ENCODE results near the gene PNLIPRP1.

Gene PNLIPRP1

GRCh38 chr10:116565534-116565933 is 25.2 kb upstream of the PNLIPRP1 start:
- Histone ChIP-seq H3K27ac (ENCODE audit: insufficient read depth, low read depth, low read length, poor library complexity, severe bottlenecking) (no peak overlapping the region), H3K27me3 (ENCODE audit: control insufficient read depth, insufficient read depth, low read length, poor library complexity, severe bottlenecking) (no peaks in the 10 kb centered on the region), H3K4me3 (ENCODE audit: insufficient read depth, low read depth, low read length) (no peak overlapping the region), H3K36me3 (ENCODE audit: control insufficient read depth, insufficient read depth, low read length) (no peaks in the 10 kb centered on the region), H3K9me3 (ENCODE audit: control insufficient read depth, low read length) (no peaks in the 10 kb centered on the region), H3K4me1 (ENCODE audit: control insufficient read depth, insufficient read depth, low read length) (no peaks in the 10 kb centered on the region)
- 89 to 93% methylated on average over 8 of the region's 8 CpGs for WGBS, 2 experiments

GRCh38 chr10:116566932-116567331 is 23.8 kb upstream of the PNLIPRP1 start:
- Histone ChIP-seq H3K4me1 (ENCODE audit: control insufficient read depth, insufficient read depth, low read length) (no peaks in the 10 kb centered on the region), H3K27me3 (ENCODE audit: control insufficient read depth, insufficient read depth, low read length, poor library complexity, severe bottlenecking) (no peaks in the 10 kb centered on the region), H3K9me3 (ENCODE audit: control insufficient read depth, low read length) (no peaks in the 10 kb centered on the region), H3K4me3 (ENCODE audit: insufficient read depth, low read depth, low read length) (no peak overlapping the region), H3K27ac (ENCODE audit: insufficient read depth, low read depth, low read length, poor library complexity, severe bottlenecking) (no peak overlapping the region), H3K36me3 (ENCODE audit: control insufficient read depth, insufficient read depth, low read length) (no peaks in the 10 kb centered on the region)

GRCh38 chr10:116567335-116567734 is 23.4 kb upstream of the PNLIPRP1 start:
- no peaks in the 10 kb centered on the region for H3K27me3 ChIP-seq (ENCODE audit: control insufficient read depth, insufficient read depth, low read length, poor library complexity, severe bottlenecking)
- whole genome bisulfite sequencing, 2 experiments, result 89 to 94% methylated on average over 3 of the region's 3 CpGs
- H3K27ac ChIP-seq (ENCODE audit: insufficient read depth, low read depth, low read length, poor library complexity, severe bottlenecking), result no peak overlapping the region
- H3K36me3 ChIP-seq (ENCODE audit: control insufficient read depth, insufficient read depth, low read length), result no peaks in the 10 kb centered on the region
- H3K4me1 ChIP-seq (ENCODE audit: control insufficient read depth, insufficient read depth, low read length), result no peaks in the 10 kb centered on the region
- H3K4me3 ChIP-seq (ENCODE audit: insufficient read depth, low read depth, low read length), result no peak overlapping the region
- H3K9me3 ChIP-seq (ENCODE audit: control insufficient read depth, low read length), result no peaks in the 10 kb centered on the region

- H3K27me3 ChIP-seq (ENCODE audit: control insufficient read depth, insufficient read depth, low read length, poor library complexity, severe bottlenecking), result no peaks in the 10 kb centered on the region
- no peaks in the 10 kb centered on the region for H3K9me3 ChIP-seq (ENCODE audit: control insufficient read depth, low read length)
- WGBS, 2 experiments, result 95 to 99% methylated on average over 2 to 3 of the region's 3 CpGs
- H3K36me3 ChIP-seq (ENCODE audit: control insufficient read depth, insufficient read depth, low read length), result no peaks in the 10 kb centered on the region
- H3K27ac ChIP-seq (ENCODE audit: insufficient read depth, low read depth, low read length, poor library complexity, severe bottlenecking), result no peak overlapping the region
- no peaks in the 10 kb centered on the region for H3K4me1 ChIP-seq (ENCODE audit: control insufficient read depth, insufficient read depth, low read length)
- H3K4me3 ChIP-seq (ENCODE audit: insufficient read depth, low read depth, low read length), result no peak overlapping the region
These were observed 16.0 kb upstream of the PNLIPRP1 start for GRCh38 chr10:116574797-116575196.

- H3K4me3 ChIP-seq (ENCODE audit: insufficient read depth, low read depth, low read length), result no peak overlapping the region
- H3K36me3 ChIP-seq (ENCODE audit: control insufficient read depth, insufficient read depth, low read length), result no peaks in the 10 kb centered on the region
- H3K27ac ChIP-seq (ENCODE audit: insufficient read depth, low read depth, low read length, poor library complexity, severe bottlenecking), result no peak overlapping the region
- WGBS, 2 experiments, result 89 to 95% methylated on average over 8 of the region's 8 CpGs
- no peaks in the 10 kb centered on the region for H3K4me1 ChIP-seq (ENCODE audit: control insufficient read depth, insufficient read depth, low read length)
- H3K9me3 ChIP-seq (ENCODE audit: control insufficient read depth, low read length), result no peaks in the 10 kb centered on the region
- no peaks in the 10 kb centered on the region for H3K27me3 ChIP-seq (ENCODE audit: control insufficient read depth, insufficient read depth, low read length, poor library complexity, severe bottlenecking)
These were observed 2.7 kb upstream of the PNLIPRP1 start for GRCh38 chr10:116587878-116588591.

GRCh38 chr10:116588995-116589394 is 1.8 kb upstream of the PNLIPRP1 start:
- Histone ChIP-seq H3K4me3 (ENCODE audit: insufficient read depth, low read depth, low read length) (no peak overlapping the region), H3K36me3 (ENCODE audit: control insufficient read depth, insufficient read depth, low read length) (no peaks in the 10 kb centered on the region), H3K4me1 (ENCODE audit: control insufficient read depth, insufficient read depth, low read length) (no peaks in the 10 kb centered on the region), H3K27me3 (ENCODE audit: control insufficient read depth, insufficient read depth, low read length, poor library complexity, severe bottlenecking) (no peaks in the 10 kb centered on the region), H3K27ac (ENCODE audit: insufficient read depth, low read depth, low read length, poor library complexity, severe bottlenecking) (no peak overlapping the region), H3K9me3 (ENCODE audit: control insufficient read depth, low read length) (no peaks in the 10 kb centered on the region)
- WGBS, 2 experiments, result 90 to 94% methylated on average over 2 of the region's 2 CpGs

GRCh38 chr10:116589926-116590325 is 833 bp upstream of the PNLIPRP1 start:
- H3K27me3 ChIP-seq (ENCODE audit: control insufficient read depth, insufficient read depth, low read length, poor library complexity, severe bottlenecking), result no peaks in the 10 kb centered on the region
- H3K4me3 ChIP-seq (ENCODE audit: insufficient read depth, low read depth, low read length), result no peak overlapping the region
- 94 to 95% methylated on average over 2 of the region's 2 CpGs for WGBS, 2 experiments
- no peaks in the 10 kb centered on the region for H3K9me3 ChIP-seq (ENCODE audit: control insufficient read depth, low read length)
- H3K36me3 ChIP-seq (ENCODE audit: control insufficient read depth, insufficient read depth, low read length), result no peaks in the 10 kb centered on the region
- H3K4me1 ChIP-seq (ENCODE audit: control insufficient read depth, insufficient read depth, low read length), result no peaks in the 10 kb centered on the region
- H3K27ac ChIP-seq (ENCODE audit: insufficient read depth, low read depth, low read length, poor library complexity, severe bottlenecking), result no peak overlapping the region

GRCh38 chr10:116593139-116593740 is 2.5 kb downstream of the PNLIPRP1 start:
- H3K27me3 ChIP-seq (ENCODE audit: control insufficient read depth, insufficient read depth, low read length, poor library complexity, severe bottlenecking), result no peaks in the 10 kb centered on the region
- no peaks in the 10 kb centered on the region for H3K36me3 ChIP-seq (ENCODE audit: control insufficient read depth, insufficient read depth, low read length)
- WGBS, 2 experiments, result 89 to 93% methylated on average over 5 of the region's 5 CpGs
- H3K9me3 ChIP-seq (ENCODE audit: control insufficient read depth, low read length), result no peaks in the 10 kb centered on the region
- no peak overlapping the region for H3K27ac ChIP-seq (ENCODE audit: insufficient read depth, low read depth, low read length, poor library complexity, severe bottlenecking)
- H3K4me3 ChIP-seq (ENCODE audit: insufficient read depth, low read depth, low read length), result no peak overlapping the region
- no peaks in the 10 kb centered on the region for H3K4me1 ChIP-seq (ENCODE audit: control insufficient read depth, insufficient read depth, low read length)

GRCh38 chr10:116594525-116595035 is 3.8 kb downstream of the PNLIPRP1 start:
- H3K9me3 ChIP-seq (ENCODE audit: control insufficient read depth, low read length), result no peaks in the 10 kb centered on the region
- no peak overlapping the region for H3K27ac ChIP-seq (ENCODE audit: insufficient read depth, low read depth, low read length, poor library complexity, severe bottlenecking)
- no peaks in the 10 kb centered on the region for H3K36me3 ChIP-seq (ENCODE audit: control insufficient read depth, insufficient read depth, low read length)
- H3K4me1 ChIP-seq (ENCODE audit: control insufficient read depth, insufficient read depth, low read length), result no peaks in the 10 kb centered on the region
- no peak overlapping the region for H3K4me3 ChIP-seq (ENCODE audit: insufficient read depth, low read depth, low read length)
- H3K27me3 ChIP-seq (ENCODE audit: control insufficient read depth, insufficient read depth, low read length, poor library complexity, severe bottlenecking), result no peaks in the 10 kb centered on the region
- WGBS, 2 experiments, result 95% methylated on average over 7 of the region's 7 CpGs

GRCh38 chr10:116596062-116596461 is 5.3 kb downstream of the PNLIPRP1 start:
- H3K4me1 ChIP-seq (ENCODE audit: control insufficient read depth, insufficient read depth, low read length), result no peaks in the 10 kb centered on the region
- H3K4me3 ChIP-seq (ENCODE audit: insufficient read depth, low read depth, low read length), result no peak overlapping the region
- no peaks in the 10 kb centered on the region for H3K27me3 ChIP-seq (ENCODE audit: control insufficient read depth, insufficient read depth, low read length, poor library complexity, severe bottlenecking)
- H3K9me3 ChIP-seq (ENCODE audit: control insufficient read depth, low read length), result no peaks in the 10 kb centered on the region
- no peaks in the 10 kb centered on the region for H3K36me3 ChIP-seq (ENCODE audit: control insufficient read depth, insufficient read depth, low read length)
- WGBS, 2 experiments, result 85 to 87% methylated on average over 2 of the region's 2 CpGs
- H3K27ac ChIP-seq (ENCODE audit: insufficient read depth, low read depth, low read length, poor library complexity, severe bottlenecking), result no peak overlapping the region

Data from ectodermal cell (in vitro differentiated cells).